HL-60 (cell line): Measurements from ENCODE around the gene GCK.

Source experiments
- DNase-seq, 2 experiments: peaks; one replicate each; pipeline ENCODE4 v3.0.0-alpha.2; 2010 to 2020; ENCODE audit warnings: low read depth in 1 of 2, low spot score in 1 of 2
- H3K27ac ChIP-seq: fragments of 250-450 bp; sonication (Bioruptor Pico); replicated peaks from 2 replicates; pipeline ENCODE4 v1.5.1; 2020; ENCODE audit warnings: mild to moderate bottlenecking, moderate library complexity
- H3K27me3 ChIP-seq: fragments of 250-450 bp; sonication (Bioruptor Pico); 2 replicates; pipeline ENCODE4 v1.5.1; 2021; ENCODE audit warnings: mild to moderate bottlenecking, moderate library complexity; ENCODE audit not compliant: insufficient read depth, poor library complexity, severe bottlenecking
- H3K4me3 ChIP-seq: replicated peaks from 2 replicates; pipeline ENCODE4 v1.5.1; 2011; ENCODE audit warnings: mild to moderate bottlenecking, control low read depth, low read length; ENCODE audit not compliant: insufficient read depth
- CTCF ChIP-seq: IDR thresholded peaks from one replicate; pipeline ENCODE4 v1.5.1; 2011; ENCODE audit warnings: low read length, control low read depth, inconsistent platforms; ENCODE audit not compliant: insufficient read depth
- GABPA ChIP-seq: IDR thresholded peaks from 2 replicates; pipeline ENCODE4 v1.6.1; 2012; ENCODE audit warnings: low read depth
- POLR2AphosphoS5 ChIP-seq: IDR thresholded peaks from 2 replicates; pipeline ENCODE4 v1.6.1; 2012; ENCODE audit warnings: low read depth
- REST ChIP-seq: IDR thresholded peaks from 2 replicates; pipeline ENCODE4 v1.6.1; 2012; ENCODE audit warnings: low read depth; ENCODE audit not compliant: insufficient replicate concordance
- SPI1 ChIP-seq: IDR thresholded peaks from 2 replicates; pipeline ENCODE4 v1.6.1; 2012; ENCODE audit warnings: low read depth, mild to moderate bottlenecking, borderline replicate concordance

Gene GCK

GRCh38 chr7:44193011-44193802 is 4.0 kb upstream of the GCK start:
- DNase-seq: no peak
- TF ChIP-seq GABPA (no peak), CTCF (no peak), POLR2AphosphoS5 (no peak), REST (no peak), SPI1 (no peak)

GRCh38 chr7:44191171-44191570 is 1.9 kb upstream of the GCK start:
- TF ChIP-seq POLR2AphosphoS5: no peak
- no peak for TF ChIP-seq GABPA
- TF ChIP-seq SPI1: no peak
- TF ChIP-seq CTCF: no peak
- no peak for TF ChIP-seq REST
- no peak for DNase-seq
- Histone ChIP-seq H3K27ac (no peak overlapping the region), H3K27me3 (no peaks in the 10 kb centered on the region), H3K4me3 (no peak overlapping the region)

More at GRCh38 chr7:44193011-44193802, 4.0 kb upstream of the GCK start:
- no peaks in the 10 kb centered on the region for H3K27me3 ChIP-seq
- H3K27ac ChIP-seq: no peak overlapping the region
- no peak overlapping the region for H3K4me3 ChIP-seq

- no peak for DNase-seq
- Histone ChIP-seq H3K27ac (no peak overlapping the region), H3K27me3 (no peaks in the 10 kb centered on the region), H3K4me3 (no peak overlapping the region)
- TF ChIP-seq REST: no peak
- TF ChIP-seq POLR2AphosphoS5: no peak
- TF ChIP-seq GABPA: no peak
- TF ChIP-seq SPI1: no peak
- TF ChIP-seq CTCF: no peak
Observed at GRCh38 chr7:44189993-44190872, 994 bp upstream of the GCK start.
